Posterior vena cava (tissue), 2 donors: Measurements from ENCODE around the gene LRRK1. TPM values are rescaled to one million over a fixed set of nuclear protein-coding genes. Genes with fewer than 3 reads are reported as not detected.

Experiments
- total RNA-seq, 2 donors: library from RNA; stranded (reverse); fragmentation: NEBNext Ultra II Directional; extraction: Animal tissue kit (Norgen Biotek cat#: 25700); gene quantifications; one replicate each; pipeline ENCODE4 v1.2.1, GENCODE V29; 2021
- donor health status: DM: yes; HTN: yes; CAD: no.
- donor health status: DM: yes; HTN: yes; CAD: no.

LRRK1 gene
- total RNA-seq, 2 donors from 2014 or later = 22.3 to 24.9 TPM

Other genes starting within 250 kb of the LRRK1 start
- gene ALDH1A3, start 39.5 kb upstream of the LRRK1 start, total RNA-seq = 10 to 100 TPM; 26.6 to 29.9 TPM